ENCODE data around the gene DNAL1.
A peak's percentile ranks its signal among the peaks of the same experiment; 100 is the strongest.

The DNAL1 gene

GRCh38 chr14:73744874-73745529 is 100.2 kb downstream of the DNAL1 start:
- DNase-seq (ENCODE audit: low read depth) = no peak

GRCh38 chr14:73745571-73746519 is 101.1 kb downstream of the DNAL1 start:
- DNase-seq (ENCODE audit: low read depth) = no peak

GRCh38 chr14:73746520-73747378 is 102.0 kb downstream of the DNAL1 start:
- no peak for DNase-seq (ENCODE audit: low read depth)

- DNase-seq (ENCODE audit: low read depth) = no peak
Measured at GRCh38 chr14:73747379-73748211, 102.8 kb downstream of the DNAL1 start.

- DNase-seq (ENCODE audit: low read depth) = no peak
Measured at GRCh38 chr14:73748858-73749357, 104.1 kb downstream of the DNAL1 start.

- no peak for DNase-seq (ENCODE audit: low read depth)
Measured at GRCh38 chr14:73749706-73750530, 105.1 kb downstream of the DNAL1 start.

- no peak for DNase-seq (ENCODE audit: low read depth)
Measured at GRCh38 chr14:73750531-73750901, 105.7 kb downstream of the DNAL1 start.

- DNase-seq (ENCODE audit: low read depth) = no peak
Measured at GRCh38 chr14:73751157-73751691, 106.4 kb downstream of the DNAL1 start.

GRCh38 chr14:73752297-73752992 is 107.7 kb downstream of the DNAL1 start:
- peak; percentile 93 for DNase-seq (ENCODE audit: low read depth)

Measured in EH (cell line).